H9 (cell line): ENCODE data around the gene ZNRF3. TPM values are rescaled to one million over a fixed set of nuclear protein-coding genes. Genes with fewer than 3 reads are reported as not detected.

ENCODE experiments used
- DNase-seq: peaks from one replicate; pipeline ENCODE4 v3.0.0-alpha.2; 2017
- H2AFZ ChIP-seq: one replicate; pipeline ENCODE4 v1.6.1; 2013; ENCODE audit warnings: mild to moderate bottlenecking, low read length, control low read depth, moderate library complexity
- H2AK5ac ChIP-seq: 2 replicates; pipeline ENCODE4 v1.6.1; 2013; ENCODE audit warnings: low read length, control low read depth, mixed read lengths; ENCODE audit not compliant: insufficient read length
- H2BK120ac ChIP-seq: one replicate; pipeline ENCODE4 v1.6.1; 2013; ENCODE audit warnings: low read depth, mild to moderate bottlenecking, low read length, control low read depth, inconsistent platforms; ENCODE audit not compliant: poor library complexity, severe bottlenecking
- H2BK12ac ChIP-seq: 2 replicates; pipeline ENCODE4 v1.6.1; 2013; ENCODE audit warnings: low read length, control low read depth, mixed read lengths, low read depth; ENCODE audit not compliant: insufficient read length
- H2BK15ac ChIP-seq: 2 replicates; pipeline ENCODE4 v1.6.1; 2013; ENCODE audit warnings: low read depth, low read length, control low read depth
- H2BK20ac ChIP-seq: one replicate; pipeline ENCODE4 v1.6.1; 2013; ENCODE audit warnings: low read depth, mild to moderate bottlenecking, low read length, control low read depth, inconsistent platforms; ENCODE audit not compliant: poor library complexity, severe bottlenecking
- H2BK5ac ChIP-seq: 2 replicates; pipeline ENCODE4 v1.6.1; 2013; ENCODE audit warnings: low read length, control low read depth, mixed read lengths; ENCODE audit not compliant: insufficient read length
- H3K14ac ChIP-seq: 2 replicates; pipeline ENCODE4 v1.6.1; 2013; ENCODE audit warnings: low read length, control low read depth; ENCODE audit not compliant: insufficient read depth
- H3K18ac ChIP-seq: 2 replicates; pipeline ENCODE4 v1.6.1; 2013; ENCODE audit warnings: low read depth, mild to moderate bottlenecking, mixed read lengths, low read length, control low read depth; ENCODE audit not compliant: insufficient read length
- H3K23ac ChIP-seq: 2 replicates; pipeline ENCODE4 v1.6.1; 2013; ENCODE audit warnings: low read length, control low read depth, mixed read lengths, low read depth; ENCODE audit not compliant: insufficient read length
- H3K23me2 ChIP-seq: 2 replicates; pipeline ENCODE4 v1.6.1; 2013; ENCODE audit warnings: low read depth, mild to moderate bottlenecking, mixed read lengths, low read length, control low read depth; ENCODE audit not compliant: insufficient read length, poor library complexity, severe bottlenecking
- H3K27ac ChIP-seq: 2 replicates; pipeline ENCODE4 v1.5.1; 2013; ENCODE audit warnings: low read length, control low read depth, mixed read lengths, low read depth; ENCODE audit not compliant: insufficient read length
- H3K27me3 ChIP-seq: 2 replicates; pipeline ENCODE4 v1.6.1; 2013; ENCODE audit warnings: low read length, control low read depth, inconsistent platforms; ENCODE audit not compliant: insufficient read depth
- H3K4ac ChIP-seq: 2 replicates; pipeline ENCODE4 v1.6.1; 2013; ENCODE audit warnings: low read depth, mild to moderate bottlenecking, control low read depth, inconsistent platforms, low read length, moderate library complexity
- H3K4me1 ChIP-seq: 2 replicates; pipeline ENCODE4 v1.6.1; 2013; ENCODE audit warnings: low read length, control low read depth, inconsistent platforms; ENCODE audit not compliant: insufficient read depth
- H3K4me2 ChIP-seq: 2 replicates; pipeline ENCODE4 v1.6.1; 2013; ENCODE audit warnings: low read length, control low read depth, mixed read lengths; ENCODE audit not compliant: insufficient read length, insufficient read depth
- H3K56ac ChIP-seq: 2 replicates; pipeline ENCODE4 v1.6.1; 2013; ENCODE audit warnings: low read depth, mild to moderate bottlenecking, mixed read lengths, low read length, control low read depth; ENCODE audit not compliant: insufficient read length
- H3K79me1 ChIP-seq: 2 replicates; pipeline ENCODE4 v1.6.1; 2013; ENCODE audit warnings: low read depth, mild to moderate bottlenecking, moderate library complexity, low read length, control low read depth, inconsistent platforms; ENCODE audit not compliant: insufficient read depth, poor library complexity, severe bottlenecking
- H3K79me2 ChIP-seq: 2 replicates; pipeline ENCODE4 v1.6.1; 2013; ENCODE audit warnings: low read length, control low read depth, inconsistent platforms; ENCODE audit not compliant: insufficient read depth
- H3K9ac ChIP-seq: 2 replicates; pipeline ENCODE4 v1.6.1; 2013; ENCODE audit warnings: low read length, control low read depth, mixed read lengths; ENCODE audit not compliant: insufficient read length; ENCODE audit errors: extremely low read depth
- H3K9me3 ChIP-seq: one replicate; pipeline ENCODE4 v1.6.1; 2013; ENCODE audit warnings: low read depth, low read length, inconsistent platforms; ENCODE audit not compliant: control insufficient read depth
- H3T11ph ChIP-seq: one replicate; pipeline ENCODE4 v1.6.1; 2013; ENCODE audit warnings: mild to moderate bottlenecking, low read length, control low read depth, inconsistent platforms
- H4K20me1 ChIP-seq: one replicate; pipeline ENCODE4 v1.6.1; 2013; ENCODE audit not compliant: control insufficient read depth, insufficient read length, insufficient read depth
- H4K5ac ChIP-seq: 2 replicates; pipeline ENCODE4 v1.6.1; 2013; ENCODE audit warnings: low read depth, mild to moderate bottlenecking, mixed read lengths, low read length, control low read depth; ENCODE audit not compliant: insufficient read length
- H4K8ac ChIP-seq: replicated peaks from 2 replicates; pipeline ENCODE4 v1.6.1; 2013; ENCODE audit warnings: low read length, control low read depth, mixed read lengths, low read depth; ENCODE audit not compliant: insufficient read length
- H4K91ac ChIP-seq: 2 replicates; pipeline ENCODE4 v1.6.1; 2013; ENCODE audit warnings: low read depth, mild to moderate bottlenecking, moderate library complexity, mixed read lengths, low read length, control low read depth; ENCODE audit not compliant: insufficient read length
- H3K27ac Mint-ChIP-seq, 3 experiments: 2 replicates in 2 of 3; 3 replicates in 1 of 3; pipeline ENCODE4 v1.8.0; 2020 to 2021; ENCODE audit warnings: mixed read lengths in 3 of 3, mild to moderate bottlenecking in 1 of 3, moderate library complexity in 1 of 3
- H3K27me3 Mint-ChIP-seq: 2 replicates; pipeline ENCODE4 v1.8.0; 2021; ENCODE audit warnings: low read depth, mild to moderate bottlenecking, moderate library complexity, mixed read lengths
- H3K36me3 Mint-ChIP-seq, 3 experiments: 2 replicates in 2 of 3; 3 replicates in 1 of 3; pipeline ENCODE4 v1.8.0; 2020 to 2021; ENCODE audit warnings: low read depth in 3 of 3, mixed read lengths in 3 of 3; ENCODE audit not compliant: insufficient read depth in 1 of 3
- H3K4me1 Mint-ChIP-seq, 2 experiments: 2 replicates each; pipeline ENCODE4 v1.8.0; 2020; ENCODE audit warnings: mixed read lengths in 2 of 2
- H3K4me3 Mint-ChIP-seq, 2 experiments: 2 replicates in 1 of 2; 3 replicates in 1 of 2; pipeline ENCODE4 v1.8.0; 2020 to 2021; ENCODE audit warnings: mild to moderate bottlenecking in 2 of 2, mixed read lengths in 2 of 2, moderate library complexity in 1 of 2
- H3K9me3 Mint-ChIP-seq, 2 experiments: 2 replicates in 1 of 2; 3 replicates in 1 of 2; pipeline ENCODE4 v1.8.0; 2020; ENCODE audit warnings: mild to moderate bottlenecking in 2 of 2, mixed read lengths in 2 of 2, moderate library complexity in 1 of 2
- CTCF ChIP-seq: fragments of 200-600 bp; sonication (generic); conservative IDR thresholded peaks from 3 replicates; pipeline ENCODE4 v1.8.0; 2021; ENCODE audit warnings: antibody characterized with exemption, mild to moderate bottlenecking
- WGBS: extraction: QIAGEN DNeasy Blood & Tissue Kit; methylation state at CpG from one replicate; pipeline ENCODE4 v1.1.7; 2013; ENCODE audit warnings: missing lambda C conversion rate, low lambda C conversion rate, mixed read lengths; ENCODE audit not compliant: insufficient read length; ENCODE audit errors: extremely low coverage; 5-methylcytosine and 5-hydroxymethylcytosine counted together
- total RNA-seq: library from RNA; stranded (reverse); gene quantifications from 2 replicates; pipeline ENCODE4 v1.2.1, GENCODE V29; 2021

The ZNRF3 gene
- total RNA-seq, 1 experiment from 2014 or later: 20.6 TPM

GRCh38 chr22:29081517-29082236 is 198.3 kb downstream of the ZNRF3 start:
- Histone ChIP-seq H3K23ac (no peak overlapping the region), H3K9me3 (no peaks in the 10 kb centered on the region), H2BK15ac (no peak overlapping the region), H3K18ac (no peak overlapping the region), H4K91ac (no peak overlapping the region), H3T11ph (no peak overlapping the region), H3K79me2 (no peaks in the 10 kb centered on the region), H3K9ac (no peak overlapping the region), H3K14ac (no peak overlapping the region), H2AFZ (no peak overlapping the region), H3K79me1 (no peaks in the 10 kb centered on the region), H3K23me2 (no peaks in the 10 kb centered on the region), H4K5ac (no peak overlapping the region), H4K8ac (no peak overlapping the region), H2BK12ac (no peak overlapping the region), H2AK5ac (no peak overlapping the region), H2BK120ac (no peak overlapping the region), H3K4ac (no peak overlapping the region), H3K27me3 (no peaks in the 10 kb centered on the region), H3K56ac (no peak overlapping the region), H2BK20ac (no peak overlapping the region), H3K27ac (no peak overlapping the region), H4K20me1 (no peaks in the 10 kb centered on the region), H3K4me1 (peaks cover 6% of the 10 kb centered on the region), H3K4me2 (no peak overlapping the region), H2BK5ac (no peak overlapping the region)
- no peak for DNase-seq
- Mint-ChIP-seq H3K4me3 (no peak overlapping the region), H3K36me3 (no peaks in the 10 kb centered on the region), H3K27ac (no peak overlapping the region), H3K4me1 (peaks cover 27 to 29% of the 10 kb centered on the region in 2 experiments), H3K27me3 (no peaks in the 10 kb centered on the region), H3K9me3 (no peaks in the 10 kb centered on the region)
- no peak for TF ChIP-seq CTCF
- no CpG with 5 or more reads among the region's 3 CpGs for WGBS
